Ishikawa (cell line): ENCODE data around the gene C10orf95.

Experiments
- CEBPB ChIP-seq: IDR thresholded peaks from 2 replicates; pipeline ENCODE4 v1.6.1; 2012
- CREB1 ChIP-seq: IDR thresholded peaks from 2 replicates; pipeline ENCODE4 v1.6.1; 2012; ENCODE audit warnings: low read depth
- EGR1 ChIP-seq: IDR thresholded peaks from 2 replicates; pipeline ENCODE4 v1.6.1; 2012
- EP300 ChIP-seq: IDR thresholded peaks from 2 replicates; pipeline ENCODE4 v1.6.1; 2012; ENCODE audit warnings: borderline replicate concordance
- FOXM1 ChIP-seq: IDR thresholded peaks from 2 replicates; pipeline ENCODE4 v1.6.1; 2012; ENCODE audit warnings: low read depth, borderline replicate concordance
- MAX ChIP-seq: IDR thresholded peaks from 2 replicates; pipeline ENCODE4 v1.6.1; 2012
- NFIC ChIP-seq: IDR thresholded peaks from 2 replicates; pipeline ENCODE4 v1.6.1; 2012
- RAD21 ChIP-seq: IDR thresholded peaks from 2 replicates; pipeline ENCODE4 v1.6.1; 2012; ENCODE audit warnings: low read depth
- REST ChIP-seq: IDR thresholded peaks from 2 replicates; pipeline ENCODE4 v1.6.1; 2012; ENCODE audit warnings: low read depth, mild to moderate bottlenecking
- TAF1 ChIP-seq: IDR thresholded peaks from 2 replicates; pipeline ENCODE4 v1.6.1; 2012; ENCODE audit warnings: low read depth, mild to moderate bottlenecking
- TCF12 ChIP-seq: IDR thresholded peaks from 2 replicates; pipeline ENCODE4 v1.6.1; 2012; ENCODE audit warnings: low read depth
- TEAD4 ChIP-seq: IDR thresholded peaks from 2 replicates; pipeline ENCODE4 v1.6.1; 2012
- USF1 ChIP-seq: IDR thresholded peaks from 2 replicates; pipeline ENCODE4 v1.6.1; 2012
- YY1 ChIP-seq: IDR thresholded peaks from 2 replicates; pipeline ENCODE4 v1.6.1; 2012; ENCODE audit warnings: low read depth
- ZBTB7A ChIP-seq: IDR thresholded peaks from 2 replicates; pipeline ENCODE4 v1.6.1; 2012; ENCODE audit warnings: low read depth

Gene C10orf95

GRCh38 chr10:102429468-102429867, 21.9 kb downstream of the C10orf95 start:
- TF ChIP-seq RAD21 = no peak
- TF ChIP-seq FOXM1 = no peak
- no peak for TF ChIP-seq TEAD4
- TF ChIP-seq YY1 = no peak
- TF ChIP-seq EP300 = no peak
- no peak for TF ChIP-seq USF1
- TF ChIP-seq NFIC = no peak
- no peak for TF ChIP-seq TAF1
- TF ChIP-seq EGR1 = no peak
- no peak for TF ChIP-seq ZBTB7A

- no peak for TF ChIP-seq RAD21
- no peak for TF ChIP-seq EGR1
- TF ChIP-seq NFIC = no peak
- TF ChIP-seq REST = no peak
Measured at GRCh38 chr10:102426803-102427287, 24.5 kb downstream of the C10orf95 start.

- TF ChIP-seq CEBPB = no peak
- TF ChIP-seq TAF1 = no peak
- TF ChIP-seq CREB1 = no peak
- TF ChIP-seq EGR1 = no peak
- no peak for TF ChIP-seq REST
- no peak for TF ChIP-seq TEAD4
- TF ChIP-seq YY1 = no peak
- no peak for TF ChIP-seq RAD21
- no peak for TF ChIP-seq FOXM1
- no peak for TF ChIP-seq TCF12
- no peak for TF ChIP-seq EP300
- no peak for TF ChIP-seq USF1
- TF ChIP-seq MAX = no peak
- no peak for TF ChIP-seq NFIC
- no peak for TF ChIP-seq ZBTB7A
Measured at GRCh38 chr10:102425444-102425843, 25.9 kb downstream of the C10orf95 start.

- TF ChIP-seq FOXM1 = no peak
- no peak for TF ChIP-seq CEBPB
- no peak for TF ChIP-seq EP300
Measured at GRCh38 chr10:102424916-102425315, 26.4 kb downstream of the C10orf95 start.

- TF ChIP-seq EGR1 = no peak
- no peak for TF ChIP-seq NFIC
- TF ChIP-seq USF1 = no peak
- TF ChIP-seq EP300 = no peak
- TF ChIP-seq TEAD4 = no peak
- TF ChIP-seq FOXM1 = no peak
Measured at GRCh38 chr10:102424145-102424544, 27.2 kb downstream of the C10orf95 start.

- TF ChIP-seq USF1 = no peak
- TF ChIP-seq CEBPB = no peak
- no peak for TF ChIP-seq MAX
- TF ChIP-seq CREB1 = no peak
- no peak for TF ChIP-seq EGR1
- TF ChIP-seq EP300 = no peak
- TF ChIP-seq ZBTB7A = no peak
Measured at GRCh38 chr10:102423372-102423968, 27.9 kb downstream of the C10orf95 start.
